A673 (cell line): ENCODE results near the gene IMPACT. TPM values are rescaled to one million over a fixed set of nuclear protein-coding genes. Genes with fewer than 3 reads are reported as not detected.

Experiments
- BruUV-seq: library from RNA; stranded (reverse); fragments of 400-500 nt; replicated peaks from 2 replicates; lab custom pipeline; 2021; lab: Mats Ljungman, UMichigan
- CTCF ChIA-PET: fragments of 300-600 bp; sonication (Branson Sonifier 250); formaldehyde crosslinking; loops from one replicate; lab custom pipeline; 2022; ENCODE audit warnings: antibody characterized with exemption; lab: Charles Lee
- POLR2A ChIA-PET: fragments of 300-600 bp; sonication (Branson Sonifier 250); formaldehyde crosslinking; loops from one replicate; lab custom pipeline; 2022; ENCODE audit warnings: antibody characterized with exemption; ENCODE audit not compliant: low non-redundant PET; lab: Charles Lee
- DNase-seq: peaks from one replicate; pipeline ENCODE4 v3.0.0-alpha.2; 2015; ENCODE audit warnings: low spot score
- H3K27ac ChIP-seq: fragments of 200-600 bp; sonication (generic); 2 replicates; pipeline ENCODE4 v1.5.1; 2016; ENCODE audit warnings: mixed run types, low read depth, mild to moderate bottlenecking, mixed read lengths, antibody characterized with exemption, low read length; ENCODE audit not compliant: poor library complexity, severe bottlenecking
- H3K27me3 ChIP-seq: fragments of 200-600 bp; sonication (generic); replicated peaks from 2 replicates; pipeline ENCODE4 v1.6.1; 2017; ENCODE audit warnings: mixed run types, low read depth, mild to moderate bottlenecking, mixed read lengths, antibody characterized with exemption, low read length; ENCODE audit not compliant: insufficient read depth, poor library complexity
- H3K36me3 ChIP-seq: fragments of 200-600 bp; sonication (generic); 2 replicates; pipeline ENCODE4 v1.6.1; 2016; ENCODE audit warnings: mixed run types, mild to moderate bottlenecking, mixed read lengths, antibody characterized with exemption, low read length; ENCODE audit not compliant: insufficient read depth, poor library complexity, severe bottlenecking
- H3K4me1 ChIP-seq: fragments of 200-600 bp; sonication (generic); 2 replicates; pipeline ENCODE4 v1.6.1; 2017; ENCODE audit warnings: mixed run types, mild to moderate bottlenecking, mixed read lengths, antibody characterized with exemption, low read length; ENCODE audit not compliant: insufficient read depth, poor library complexity, severe bottlenecking
- H3K4me3 ChIP-seq: fragments of 200-600 bp; sonication (generic); 2 replicates; pipeline ENCODE4 v1.5.1; 2016; ENCODE audit warnings: low read depth, mixed run types, mild to moderate bottlenecking, mixed read lengths, low read length; ENCODE audit not compliant: poor library complexity, severe bottlenecking
- H3K9me3 ChIP-seq: fragments of 200-600 bp; sonication (generic); 2 replicates; pipeline ENCODE4 v1.6.1; 2016; ENCODE audit warnings: mixed run types, low read depth, mild to moderate bottlenecking, mixed read lengths, antibody characterized with exemption, low read length; ENCODE audit not compliant: poor library complexity, severe bottlenecking
- CTCF ChIP-seq: fragments of 300-800, 200-600 bp; sonication (generic); conservative IDR thresholded peaks from 2 replicates; pipeline ENCODE4 v1.5.1; 2017; ENCODE audit warnings: low read depth, mild to moderate bottlenecking, antibody characterized with exemption, low read length, moderate library complexity, mixed read lengths
- EZH2 ChIP-seq: fragments of 200-600 bp; sonication (generic); IDR thresholded peaks from 2 replicates; pipeline ENCODE4 v1.6.1; 2017; ENCODE audit warnings: borderline replicate concordance, low read depth, mild to moderate bottlenecking, mixed read lengths, antibody characterized with exemption, low read length; ENCODE audit not compliant: poor library complexity, severe bottlenecking
- intact Hi-C: fragments of 100-400 bp; cut with micrococcal nuclease; formaldehyde crosslinking; loops from one replicate; pipeline ENCODE4 v1.10.0; 2022; ENCODE audit not compliant: unreplicated experiment
- total RNA-seq: library from RNA; stranded (reverse); gene quantifications from 2 replicates; pipeline ENCODE4 v1.2.3, GENCODE V29; 2021

Gene IMPACT
- total RNA-seq, 1 experiment from 2014 or later = 35.6 TPM

GRCh38 chr18:24432618-24433017, 6.1 kb downstream of the IMPACT start:
- intact Hi-C loops = no loop called here
- DNase-seq = no peak
- H3K9me3 ChIP-seq = no peaks in the 10 kb centered on the region
- no peak overlapping the region for H3K4me3 ChIP-seq
- H3K4me1 ChIP-seq = peaks cover 3% of the 10 kb centered on the region
- ChIA-PET POLR2A (interaction anchor here (0.6 kb wide), 1 partner anchor 86 kb away, joined by 3 read pairs; no protein-coding TSS in a partner anchor), CTCF (no interaction called here)
- no TSS peak for BruUV-seq
- no peak overlapping the region for H3K27ac ChIP-seq
- H3K36me3 ChIP-seq = peaks cover 8% of the 10 kb centered on the region
- H3K27me3 ChIP-seq = no peaks in the 10 kb centered on the region
- TF ChIP-seq CTCF (no peak), EZH2 (no peak)

- peaks cover 27% of the 10 kb centered on the region for H3K36me3 ChIP-seq
- POLR2A ChIA-PET = no interaction called here
- no peak overlapping the region for H3K4me3 ChIP-seq
- no peak for DNase-seq
- H3K27ac ChIP-seq = no peak overlapping the region
- intact Hi-C loops = no loop called here
- no peaks in the 10 kb centered on the region for H3K27me3 ChIP-seq
- H3K9me3 ChIP-seq = no peaks in the 10 kb centered on the region
- CTCF ChIA-PET = no interaction called here
- no peak for TF ChIP-seq EZH2
- TF ChIP-seq CTCF = no peak
- no peaks in the 10 kb centered on the region for H3K4me1 ChIP-seq
- BruUV-seq = no TSS peak
Observed at GRCh38 chr18:24436939-24437338, 10.5 kb downstream of the IMPACT start.

GRCh38 chr18:24443870-24444269, 17.4 kb downstream of the IMPACT start:
- Histone ChIP-seq H3K27me3 (no peaks in the 10 kb centered on the region), H3K27ac (no peak overlapping the region), H3K4me1 (no peaks in the 10 kb centered on the region), H3K36me3 (peaks cover 74% of the 10 kb centered on the region), H3K4me3 (no peak overlapping the region), H3K9me3 (no peaks in the 10 kb centered on the region)
- intact Hi-C loops = no loop called here
- no peak for DNase-seq
- BruUV-seq = no TSS peak
- TF ChIP-seq CTCF (no peak), EZH2 (no peak)
- ChIA-PET POLR2A (no interaction called here), CTCF (no interaction called here)
